H1 (cell line): ENCODE measurements around the gene MYCBP2. TPM values are rescaled to one million over a fixed set of nuclear protein-coding genes. Genes with fewer than 3 reads are reported as not detected.

ENCODE experiments used
- BRCA1 ChIP-seq: IDR thresholded peaks from 2 replicates; pipeline ENCODE4 v1.6.1; 2012; ENCODE audit warnings: low read depth, low read length, improper control_type of control experiment
- CTCF ChIP-seq, 3 experiments: IDR thresholded peaks; 1 replicate in 2 of 3; 2 replicates in 1 of 3; pipeline versions ENCODE4 v1.5.1 to v1.6.1; 2011; ENCODE audit warnings: low read length in 3 of 3, mild to moderate bottlenecking in 3 of 3, inconsistent platforms in 2 of 3, low read depth in 1 of 3, moderate library complexity in 1 of 3; ENCODE audit not compliant: insufficient read depth in 1 of 3; ENCODE audit errors: control extremely low read depth in 1 of 3
- EP300 ChIP-seq, 2 experiments: IDR thresholded peaks; 1 replicate in 1 of 2; 2 replicates in 1 of 2; pipeline ENCODE4 v1.6.1; 2011 to 2012; ENCODE audit warnings: low read depth in 2 of 2, low read length in 2 of 2, mild to moderate bottlenecking in 2 of 2, borderline replicate concordance in 1 of 2, inconsistent platforms in 1 of 2, moderate library complexity in 1 of 2
- EZH2 ChIP-seq: fragments of 200-600 bp; sonication (generic); IDR thresholded peaks from 2 replicates; pipeline ENCODE4 v1.7.1; 2012; ENCODE audit warnings: low read depth, mild to moderate bottlenecking, moderate library complexity, low read length, inconsistent platforms; ENCODE audit not compliant: severe bottlenecking
- KDM1A ChIP-seq: fragments of 200-600, 300-600 bp; sonication (generic); IDR thresholded peaks from 2 replicates; pipeline ENCODE4 v1.7.1; 2016; ENCODE audit warnings: mild to moderate bottlenecking, low read length, borderline replicate concordance
- NANOG ChIP-seq: IDR thresholded peaks from 2 replicates; pipeline ENCODE4 v1.6.1; 2011; ENCODE audit warnings: low read length, low read depth, mild to moderate bottlenecking, inconsistent platforms; ENCODE audit not compliant: insufficient read depth, poor library complexity, severe bottlenecking
- RAD21 ChIP-seq, 2 experiments: IDR thresholded peaks in 1 of 2; conservative IDR thresholded peaks in 1 of 2; 2 replicates each; pipeline ENCODE4 v1.6.1; 2011; ENCODE audit warnings: low read depth in 2 of 2, low read length in 2 of 2, improper control_type of control experiment in 1 of 2, inconsistent platforms in 1 of 2, mild to moderate bottlenecking in 1 of 2, moderate library complexity in 1 of 2
- RXRA ChIP-seq: IDR thresholded peaks from 2 replicates; pipeline ENCODE4 v1.6.1; 2011; ENCODE audit warnings: low read depth, mild to moderate bottlenecking, low read length, moderate library complexity; ENCODE audit not compliant: insufficient read depth
- polyA plus RNA-seq, 7 experiments: library from polyadenylated mRNA; depleted of rRNA in 3 of 7; stranded (reverse) in 5 of 7; unstranded in 2 of 7; fragments of >200 nt in 5 of 7; fragments of 200-250 nt in 2 of 7; gene quantifications; 1 replicate in 5 of 7; 2 replicates in 1 of 7; 4 replicates in 1 of 7; pipeline versions ENCODE4 v1.2.1 to v1.2.3, GENCODE V29; 2011 to 2013; ENCODE audit warnings: missing spikeins in 2 of 7, mixed read lengths in 2 of 7
- total RNA-seq: library from RNA; stranded (reverse); fragmentation: NEBNext Ultra II Directional; extraction: Animal tissue kit (Norgen Biotek cat#: 25700); gene quantifications from 2 replicates; pipeline ENCODE4 v1.2.1, GENCODE V29; 2021
- TF ChIP-seq, protein P1 (sequence below): IDR thresholded peaks from 2 replicates; pipeline ENCODE4 v1.6.1; 2011; ENCODE audit warnings: low read depth, mild to moderate bottlenecking, low read length; ENCODE audit not compliant: insufficient read depth

MYCBP2 gene
- total and polyA plus RNA-seq, 2 of the 8 experiments (the other 6 are each of a cell fraction or from before 2014, with no cell fraction given) = 19.0 to 52.1 TPM

DNA sequence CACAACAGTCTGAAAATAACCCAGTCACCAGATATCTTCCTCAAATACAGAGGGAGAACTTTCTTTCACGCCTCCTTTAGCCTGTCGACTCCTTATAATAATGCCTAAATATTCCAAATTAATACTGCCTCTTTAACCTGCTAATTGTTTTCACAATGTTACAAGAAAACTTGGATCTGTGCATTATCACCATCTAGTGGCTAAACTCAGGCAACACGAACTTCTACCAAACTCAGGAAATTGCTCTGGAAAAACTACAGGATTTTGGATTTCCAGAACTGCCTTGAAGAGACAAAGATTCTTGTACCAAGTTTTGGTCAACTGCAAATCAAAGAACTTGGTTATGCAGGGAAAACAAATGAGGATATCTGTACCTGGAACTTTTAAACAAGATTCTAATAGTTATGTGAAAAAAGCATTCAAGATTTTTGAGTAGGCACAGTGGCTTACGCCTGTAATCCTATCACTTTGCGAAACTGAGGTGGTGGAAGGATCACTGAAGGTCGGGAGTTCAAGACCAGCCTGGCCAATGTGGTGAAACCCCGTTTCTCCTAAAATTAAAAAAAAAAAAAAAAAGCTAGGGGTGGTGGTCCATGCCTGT, 324.2 kb downstream of the MYCBP2 start (continued):
- TF ChIP-seq CTCF (IDR thresholded peaks at IDR 0.05; ENCODE audit: control extremely low read depth in 1 of 3, insufficient read depth in 1 of 3, low read depth in 1 of 3, low read length in 3 of 3) (peak in 2 of 3 experiments; percentile 47 to 65; a peak in 2 of 4 replicates), EP300 (IDR thresholded peaks at IDR 0.05; ENCODE audit: borderline replicate concordance in 1 of 2, low read depth in 2 of 2, low read length in 2 of 2) (no peak), BRCA1 (no peak), RAD21 (IDR thresholded peaks at IDR 0.05 in 1 of 2, conservative IDR thresholded peaks at IDR 0.05 in 1 of 2; ENCODE audit: low read depth in 2 of 2, low read length in 2 of 2) (peak; percentile 47 to 59), KDM1A (no peak), EZH2 (no peak), NANOG (no peak), RXRA (no peak)
- TF ChIP-seq, protein P1, sequence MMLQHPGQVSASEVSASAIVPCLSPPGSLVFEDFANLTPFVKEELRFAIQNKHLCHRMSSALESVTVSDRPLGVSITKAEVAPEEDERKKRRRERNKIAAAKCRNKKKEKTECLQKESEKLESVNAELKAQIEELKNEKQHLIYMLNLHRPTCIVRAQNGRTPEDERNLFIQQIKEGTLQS = no peak
